ENCODE measurements around the gene LRRC66.

The LRRC66 gene

DNA sequence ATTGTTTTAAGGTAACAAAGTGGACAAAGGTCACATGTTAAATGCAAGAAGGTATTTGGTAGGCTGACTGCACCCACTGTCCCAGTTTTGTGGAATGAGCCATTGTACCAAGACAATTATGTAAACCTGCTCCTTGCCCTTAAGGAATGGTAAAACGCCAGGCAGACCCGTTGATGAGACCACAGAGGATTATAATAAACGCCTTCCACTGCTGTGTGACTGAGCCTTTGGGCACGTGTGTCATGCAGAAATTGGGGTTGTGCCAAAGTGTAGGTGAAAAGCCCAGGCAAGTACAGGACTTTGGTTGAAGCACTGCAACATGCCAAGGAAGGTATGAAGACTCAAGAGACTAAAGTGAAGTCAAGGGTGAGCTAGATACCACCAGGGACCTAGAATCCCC lies 59.7 kb downstream of the LRRC66 start:
- TF ChIP-seq FOXP2 (optimal IDR thresholded peaks at IDR 0.05; ENCODE audit: borderline replicate concordance, extremely low read depth, extremely low read length, insufficient read depth) (no peak), TAF1 (IDR thresholded peaks at IDR 0.05; ENCODE audit: borderline replicate concordance, insufficient read depth, low read length) (no peak), POLR2AphosphoS5 (IDR thresholded peaks at IDR 0.05; ENCODE audit: low read depth, low read length) (no peak), SIN3A (IDR thresholded peaks at IDR 0.05; ENCODE audit: borderline replicate concordance, insufficient read depth, low read length) (no peak)
- TF ChIP-seq, protein P1, sequence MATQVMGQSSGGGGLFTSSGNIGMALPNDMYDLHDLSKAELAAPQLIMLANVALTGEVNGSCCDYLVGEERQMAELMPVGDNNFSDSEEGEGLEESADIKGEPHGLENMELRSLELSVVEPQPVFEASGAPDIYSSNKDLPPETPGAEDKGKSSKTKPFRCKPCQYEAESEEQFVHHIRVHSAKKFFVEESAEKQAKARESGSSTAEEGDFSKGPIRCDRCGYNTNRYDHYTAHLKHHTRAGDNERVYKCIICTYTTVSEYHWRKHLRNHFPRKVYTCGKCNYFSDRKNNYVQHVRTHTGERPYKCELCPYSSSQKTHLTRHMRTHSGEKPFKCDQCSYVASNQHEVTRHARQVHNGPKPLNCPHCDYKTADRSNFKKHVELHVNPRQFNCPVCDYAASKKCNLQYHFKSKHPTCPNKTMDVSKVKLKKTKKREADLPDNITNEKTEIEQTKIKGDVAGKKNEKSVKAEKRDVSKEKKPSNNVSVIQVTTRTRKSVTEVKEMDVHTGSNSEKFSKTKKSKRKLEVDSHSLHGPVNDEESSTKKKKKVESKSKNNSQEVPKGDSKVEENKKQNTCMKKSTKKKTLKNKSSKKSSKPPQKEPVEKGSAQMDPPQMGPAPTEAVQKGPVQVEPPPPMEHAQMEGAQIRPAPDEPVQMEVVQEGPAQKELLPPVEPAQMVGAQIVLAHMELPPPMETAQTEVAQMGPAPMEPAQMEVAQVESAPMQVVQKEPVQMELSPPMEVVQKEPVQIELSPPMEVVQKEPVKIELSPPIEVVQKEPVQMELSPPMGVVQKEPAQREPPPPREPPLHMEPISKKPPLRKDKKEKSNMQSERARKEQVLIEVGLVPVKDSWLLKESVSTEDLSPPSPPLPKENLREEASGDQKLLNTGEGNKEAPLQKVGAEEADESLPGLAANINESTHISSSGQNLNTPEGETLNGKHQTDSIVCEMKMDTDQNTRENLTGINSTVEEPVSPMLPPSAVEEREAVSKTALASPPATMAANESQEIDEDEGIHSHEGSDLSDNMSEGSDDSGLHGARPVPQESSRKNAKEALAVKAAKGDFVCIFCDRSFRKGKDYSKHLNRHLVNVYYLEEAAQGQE (IDR thresholded peaks at IDR 0.05; ENCODE audit: insufficient read depth in 1 of 2, low read depth in 2 of 2, low read length in 2 of 2), result no peak

DNA sequence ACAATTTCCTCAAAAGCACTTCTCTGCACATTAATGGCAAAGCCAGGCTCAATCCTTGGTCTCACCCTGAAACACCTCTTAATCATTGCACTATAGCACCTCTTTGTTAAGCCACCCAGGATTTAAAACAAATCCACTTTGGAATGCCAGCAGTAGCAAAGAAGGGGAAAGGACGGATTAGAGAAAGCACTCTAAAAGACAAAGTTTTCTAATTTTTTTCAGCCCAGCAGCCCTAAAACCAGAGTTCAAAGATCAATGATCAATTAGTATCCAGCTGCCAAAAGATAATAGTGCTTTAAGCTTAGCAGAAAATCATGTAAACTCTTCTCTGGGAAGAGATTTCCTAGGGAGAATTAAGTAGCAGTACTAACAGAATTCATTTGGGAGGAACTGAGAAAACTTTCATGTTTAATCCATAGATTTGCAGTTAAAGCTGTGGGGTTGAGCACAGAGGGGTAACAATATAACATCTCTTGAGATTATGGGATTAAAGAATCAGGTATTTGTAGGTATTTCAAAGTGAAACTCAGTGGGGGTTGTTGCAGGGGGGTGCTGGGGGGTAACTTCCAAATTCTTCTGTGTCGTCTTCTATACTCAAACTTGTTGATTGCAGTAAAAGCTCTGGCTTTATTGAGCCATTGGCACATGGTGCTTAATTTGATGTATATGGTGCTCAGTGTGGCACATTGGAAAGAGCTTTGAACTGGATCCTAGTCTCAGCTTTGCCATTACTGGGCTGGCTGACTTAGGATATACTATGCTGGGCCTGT lies 61.8 kb downstream of the LRRC66 start:
- TF ChIP-seq TAF1 (IDR thresholded peaks at IDR 0.05; ENCODE audit: borderline replicate concordance, insufficient read depth, low read length) (no peak), FOXP2 (optimal IDR thresholded peaks at IDR 0.05; ENCODE audit: borderline replicate concordance, extremely low read depth, extremely low read length, insufficient read depth) (no peak), POLR2AphosphoS5 (IDR thresholded peaks at IDR 0.05; ENCODE audit: low read depth, low read length) (no peak), SIN3A (IDR thresholded peaks at IDR 0.05; ENCODE audit: borderline replicate concordance, insufficient read depth, low read length) (no peak)
- TF ChIP-seq, protein P1 (IDR thresholded peaks at IDR 0.05; ENCODE audit: insufficient read depth in 1 of 2, low read depth in 2 of 2, low read length in 2 of 2), result no peak

Data from PFSK-1 (cell line).